ENCODE measurements around the gene CD8A.

CD8A gene

DNA sequence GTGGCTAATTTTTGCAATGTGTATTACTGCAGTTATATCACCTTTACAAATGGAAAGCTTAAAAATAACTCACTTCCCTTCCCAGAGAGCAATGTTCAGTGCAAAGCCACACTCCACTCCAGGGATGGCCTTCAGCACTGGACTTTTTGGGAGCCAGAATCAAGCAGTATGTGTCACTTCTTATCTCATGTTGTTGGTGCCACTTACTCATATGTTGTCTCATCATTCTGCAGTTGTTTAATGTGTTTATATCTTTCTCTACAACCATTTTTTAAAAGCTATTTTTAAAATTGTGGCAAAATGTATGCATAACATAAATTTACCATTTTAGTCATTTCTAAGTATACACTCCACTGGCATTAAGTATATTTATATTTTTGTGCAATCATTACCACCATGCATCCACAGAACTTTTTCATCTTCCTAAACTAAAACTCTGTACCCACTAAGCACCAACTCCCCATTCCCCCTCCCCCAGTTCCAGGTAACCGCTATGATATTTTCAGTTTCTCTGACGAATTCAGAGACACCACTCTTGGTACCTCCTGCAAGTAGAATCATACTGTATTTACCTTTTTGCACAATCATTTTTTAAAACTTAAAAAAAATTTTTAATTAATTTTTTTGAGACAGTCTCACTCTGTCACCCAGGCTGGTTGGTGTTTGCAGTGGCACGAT lies 32.1 kb upstream of the CD8A start:
- Histone ChIP-seq H3K23ac (ENCODE audit: low read length) (no peak overlapping the region), H3K27ac (ENCODE audit: low read depth, low read length) (no peak overlapping the region), H2AFZ (ENCODE audit: insufficient read depth, low read length, poor library complexity) (no peak overlapping the region), H3K4me2 (ENCODE audit: low read length) (no peak overlapping the region), H3K27me3 (ENCODE audit: insufficient read depth, low read length) (no peaks in the 10 kb centered on the region), H2BK12ac (ENCODE audit: low read length) (no peak overlapping the region), H4K8ac (ENCODE audit: low read depth, low read length) (no peak overlapping the region), H2BK120ac (ENCODE audit: insufficient read depth, low read length, poor library complexity) (no peak overlapping the region), H3K9me3 (ENCODE audit: insufficient read depth, low read depth, low read length) (no peaks in the 10 kb centered on the region), H3K36me3 (ENCODE audit: control insufficient read depth in 1 of 2, insufficient read depth in 2 of 2, low read length in 2 of 2) (no peaks in the 10 kb centered on the region), H3K79me1 (ENCODE audit: low read length) (no peaks in the 10 kb centered on the region), H3K18ac (ENCODE audit: low read length) (no peak overlapping the region), H3K4ac (ENCODE audit: low read depth, low read length) (no peak overlapping the region), H3K9ac (ENCODE audit: low read length) (no peak overlapping the region), H2BK5ac (ENCODE audit: low read depth, low read length, poor library complexity) (no peak overlapping the region), H3K4me3 (ENCODE audit: low read depth, low read length) (no peak overlapping the region), H3K79me2 (ENCODE audit: control insufficient read depth, insufficient read depth, low read length, poor library complexity) (no peaks in the 10 kb centered on the region), H2AK5ac (ENCODE audit: low read length) (no peak overlapping the region), H3K14ac (ENCODE audit: low read length) (no peak overlapping the region), H4K91ac (ENCODE audit: low read depth, low read length) (no peak overlapping the region), H4K12ac (ENCODE audit: low read depth, low read length) (no peak overlapping the region), H3K4me1 (ENCODE audit: control insufficient read depth in 1 of 2, insufficient read depth in 2 of 2, low read length in 2 of 2) (no peaks in the 10 kb centered on the region)
- DNase-seq, result no peak
- no CpG with 5 or more reads among the region's 3 CpGs for WGBS (ENCODE audit: extremely low coverage, insufficient coverage, insufficient read length)

DNA sequence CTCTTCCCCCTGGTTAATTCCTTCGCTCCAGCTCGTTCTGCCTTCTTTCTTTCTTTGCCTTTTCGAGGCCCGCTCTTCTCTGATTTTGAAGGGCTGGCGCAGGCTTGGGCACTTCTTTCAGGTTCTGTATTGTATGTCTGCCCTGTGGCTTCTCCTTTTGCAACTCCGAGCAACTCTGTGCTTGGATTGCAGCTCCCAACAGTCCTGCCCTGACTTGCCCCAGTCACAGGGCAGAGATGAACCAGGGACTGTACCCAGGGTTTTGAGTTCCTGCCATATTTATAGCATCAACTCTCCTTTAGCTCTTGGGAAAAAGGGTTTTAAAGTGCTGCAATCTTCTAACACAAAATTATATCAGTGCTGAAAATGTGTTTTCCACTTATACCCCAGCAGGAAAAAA lies 31.1 kb upstream of the CD8A start:
- no peak overlapping the region for H3K4me2 ChIP-seq (ENCODE audit: low read length)
- no peaks in the 10 kb centered on the region for H3K4me1 ChIP-seq (ENCODE audit: control insufficient read depth in 1 of 2, insufficient read depth in 2 of 2, low read length in 2 of 2)
- H2BK12ac ChIP-seq (ENCODE audit: low read length), result no peak overlapping the region
- H3K4me3 ChIP-seq (ENCODE audit: low read depth, low read length), result no peak overlapping the region
- no peak for DNase-seq
- no peak overlapping the region for H2AK5ac ChIP-seq (ENCODE audit: low read length)
- H3K14ac ChIP-seq (ENCODE audit: low read length), result no peak overlapping the region
- no CpG with 5 or more reads among the region's 6 CpGs for WGBS (ENCODE audit: extremely low coverage, insufficient coverage, insufficient read length)
- no peak overlapping the region for H4K91ac ChIP-seq (ENCODE audit: low read depth, low read length)
- no peaks in the 10 kb centered on the region for H3K9me3 ChIP-seq (ENCODE audit: insufficient read depth, low read depth, low read length)
- H3K27ac ChIP-seq (ENCODE audit: low read depth, low read length), result no peak overlapping the region
- H3K79me2 ChIP-seq (ENCODE audit: control insufficient read depth, insufficient read depth, low read length, poor library complexity), result no peaks in the 10 kb centered on the region
- no peak overlapping the region for H3K9ac ChIP-seq (ENCODE audit: low read length)
- H3K36me3 ChIP-seq (ENCODE audit: control insufficient read depth in 1 of 2, insufficient read depth in 2 of 2, low read length in 2 of 2), result no peaks in the 10 kb centered on the region
- H2AFZ ChIP-seq (ENCODE audit: insufficient read depth, low read length, poor library complexity), result no peak overlapping the region
- H3K4ac ChIP-seq (ENCODE audit: low read depth, low read length), result no peak overlapping the region
- H4K12ac ChIP-seq (ENCODE audit: low read depth, low read length), result no peak overlapping the region
- no peak overlapping the region for H3K23ac ChIP-seq (ENCODE audit: low read length)
- no peaks in the 10 kb centered on the region for H3K79me1 ChIP-seq (ENCODE audit: low read length)
- H4K8ac ChIP-seq (ENCODE audit: low read depth, low read length), result no peak overlapping the region
- no peak overlapping the region for H2BK120ac ChIP-seq (ENCODE audit: insufficient read depth, low read length, poor library complexity)
- H3K18ac ChIP-seq (ENCODE audit: low read length), result no peak overlapping the region
- no peaks in the 10 kb centered on the region for H3K27me3 ChIP-seq (ENCODE audit: insufficient read depth, low read length)
- H2BK5ac ChIP-seq (ENCODE audit: low read depth, low read length, poor library complexity), result no peak overlapping the region

GRCh38 chr2:86821306-86821705 lies 30.6 kb upstream of the CD8A start:
- no peak overlapping the region for H3K23ac ChIP-seq (ENCODE audit: low read length)
- no peaks in the 10 kb centered on the region for H3K79me1 ChIP-seq (ENCODE audit: low read length)
- no peak overlapping the region for H2AK5ac ChIP-seq (ENCODE audit: low read length)
- no peak overlapping the region for H3K4me3 ChIP-seq (ENCODE audit: low read depth, low read length)
- DNase-seq, result no peak
- no peaks in the 10 kb centered on the region for H3K4me1 ChIP-seq (ENCODE audit: control insufficient read depth in 1 of 2, insufficient read depth in 2 of 2, low read length in 2 of 2)
- no peaks in the 10 kb centered on the region for H3K79me2 ChIP-seq (ENCODE audit: control insufficient read depth, insufficient read depth, low read length, poor library complexity)
- no peak overlapping the region for H2BK5ac ChIP-seq (ENCODE audit: low read depth, low read length, poor library complexity)
- H3K27me3 ChIP-seq (ENCODE audit: insufficient read depth, low read length), result no peaks in the 10 kb centered on the region
- H4K12ac ChIP-seq (ENCODE audit: low read depth, low read length), result no peak overlapping the region
- H2AFZ ChIP-seq (ENCODE audit: insufficient read depth, low read length, poor library complexity), result no peak overlapping the region
- H3K27ac ChIP-seq (ENCODE audit: low read depth, low read length), result no peak overlapping the region
- no peak overlapping the region for H3K9ac ChIP-seq (ENCODE audit: low read length)
- H3K14ac ChIP-seq (ENCODE audit: low read length), result no peak overlapping the region
- no peak overlapping the region for H3K4me2 ChIP-seq (ENCODE audit: low read length)
- no CpG with 5 or more reads among the region's 13 CpGs for WGBS (ENCODE audit: extremely low coverage, insufficient coverage, insufficient read length)
- no peak overlapping the region for H3K4ac ChIP-seq (ENCODE audit: low read depth, low read length)
- H4K8ac ChIP-seq (ENCODE audit: low read depth, low read length), result no peak overlapping the region
- H4K91ac ChIP-seq (ENCODE audit: low read depth, low read length), result no peak overlapping the region
- no peaks in the 10 kb centered on the region for H3K36me3 ChIP-seq (ENCODE audit: control insufficient read depth in 1 of 2, insufficient read depth in 2 of 2, low read length in 2 of 2)
- H2BK120ac ChIP-seq (ENCODE audit: insufficient read depth, low read length, poor library complexity), result no peak overlapping the region
- no peak overlapping the region for H2BK12ac ChIP-seq (ENCODE audit: low read length)
- H3K9me3 ChIP-seq (ENCODE audit: insufficient read depth, low read depth, low read length), result no peaks in the 10 kb centered on the region
- no peak overlapping the region for H3K18ac ChIP-seq (ENCODE audit: low read length)

DNA sequence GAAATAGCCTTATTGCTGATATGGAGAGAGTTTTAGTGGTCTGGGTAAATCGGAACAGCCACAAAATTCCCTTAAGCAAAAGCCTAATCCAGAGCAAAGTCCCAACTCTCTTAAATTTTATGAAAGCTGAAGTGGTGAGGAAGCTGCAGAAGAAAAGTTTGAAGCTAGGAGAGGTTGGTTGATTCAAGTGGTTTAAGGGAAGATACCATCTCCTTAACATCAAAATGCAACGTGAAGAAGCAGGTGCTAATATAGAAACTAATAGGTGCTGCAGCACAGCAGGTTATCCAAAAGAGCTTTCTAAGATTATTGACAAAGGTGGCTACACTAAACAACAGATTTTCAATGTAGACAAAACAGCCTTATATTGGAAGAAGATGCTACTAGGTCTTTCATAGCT lies 28.2 kb upstream of the CD8A start:
- Histone ChIP-seq H3K4me2 (ENCODE audit: low read length) (no peak overlapping the region), H2AFZ (ENCODE audit: insufficient read depth, low read length, poor library complexity) (no peak overlapping the region), H3K4me3 (ENCODE audit: low read depth, low read length) (no peak overlapping the region), H2BK5ac (ENCODE audit: low read depth, low read length, poor library complexity) (no peak overlapping the region), H3K23ac (ENCODE audit: low read length) (no peak overlapping the region), H3K36me3 (ENCODE audit: control insufficient read depth in 1 of 2, insufficient read depth in 2 of 2, low read length in 2 of 2) (no peaks in the 10 kb centered on the region), H4K91ac (ENCODE audit: low read depth, low read length) (no peak overlapping the region), H3K79me1 (ENCODE audit: low read length) (no peaks in the 10 kb centered on the region), H3K79me2 (ENCODE audit: control insufficient read depth, insufficient read depth, low read length, poor library complexity) (no peaks in the 10 kb centered on the region), H3K4me1 (ENCODE audit: control insufficient read depth in 1 of 2, insufficient read depth in 2 of 2, low read length in 2 of 2) (no peaks in the 10 kb centered on the region), H3K27ac (ENCODE audit: low read depth, low read length) (no peak overlapping the region), H3K27me3 (ENCODE audit: insufficient read depth, low read length) (no peaks in the 10 kb centered on the region), H3K4ac (ENCODE audit: low read depth, low read length) (no peak overlapping the region), H3K9me3 (ENCODE audit: insufficient read depth, low read depth, low read length) (no peaks in the 10 kb centered on the region), H3K9ac (ENCODE audit: low read length) (no peak overlapping the region), H4K12ac (ENCODE audit: low read depth, low read length) (no peak overlapping the region), H2AK5ac (ENCODE audit: low read length) (no peak overlapping the region), H2BK120ac (ENCODE audit: insufficient read depth, low read length, poor library complexity) (no peak overlapping the region), H3K18ac (ENCODE audit: low read length) (no peak overlapping the region), H3K14ac (ENCODE audit: low read length) (no peak overlapping the region), H2BK12ac (ENCODE audit: low read length) (no peak overlapping the region), H4K8ac (ENCODE audit: low read depth, low read length) (no peak overlapping the region)
- DNase-seq, result no peak
- WGBS (ENCODE audit: extremely low coverage, insufficient coverage, insufficient read length), result no CpG with 5 or more reads among the region's 2 CpGs
